GM23338 (cell line): ENCODE measurements around the gene MON2. TPM values are rescaled to one million over a fixed set of nuclear protein-coding genes. Genes with fewer than 3 reads are reported as not detected.

Source experiments
- ATAC-seq: fragments of 200-7000 bp; cut with Tn5 transposase; 3 replicates; pipeline ENCODE4 v1.9.1; 2020
- DNase-seq: peaks from one replicate; pipeline ENCODE4 v3.0.0-alpha.2; 2015; ENCODE audit warnings: low spot score
- H2AFZ ChIP-seq: fragments of 200-600 bp; sonication (generic); 2 replicates; pipeline ENCODE4 v1.8.0; 2016; ENCODE audit warnings: antibody characterized with exemption, mild to moderate bottlenecking, moderate library complexity
- H3F3A ChIP-seq: fragments of 200-600 bp; sonication (generic); replicated peaks from 2 replicates; pipeline ENCODE4 v1.8.0; 2017; ENCODE audit warnings: antibody characterized with exemption, mixed run types, low read depth
- H3K27ac ChIP-seq: fragments of 200-600 bp; sonication (generic); 2 replicates; pipeline ENCODE4 v1.6.1; 2016; ENCODE audit warnings: low read depth
- H3K27me3 ChIP-seq: fragments of 200-600 bp; sonication (generic); 2 replicates; pipeline ENCODE4 v1.8.0; 2016; ENCODE audit warnings: mild to moderate bottlenecking, mixed run types, moderate library complexity; ENCODE audit not compliant: insufficient read depth
- H3K36me3 ChIP-seq: fragments of 200-600 bp; sonication (generic); 2 replicates; pipeline ENCODE4 v1.8.0; 2016; ENCODE audit warnings: mild to moderate bottlenecking; ENCODE audit not compliant: insufficient read depth
- H3K4me1 ChIP-seq: fragments of 200-600 bp; sonication (generic); 2 replicates; pipeline ENCODE4 v1.8.0; 2016; ENCODE audit warnings: mild to moderate bottlenecking, moderate library complexity; ENCODE audit not compliant: insufficient read depth
- H3K4me2 ChIP-seq: fragments of 200-600 bp; sonication (generic); 2 replicates; pipeline ENCODE4 v1.7.1; 2017; ENCODE audit warnings: mixed run types
- H3K4me3 ChIP-seq: fragments of 200-600 bp; sonication (generic); 2 replicates; pipeline ENCODE4 v1.6.1; 2016; ENCODE audit warnings: mixed run types
- H3K79me2 ChIP-seq: fragments of 200-600 bp; sonication (generic); replicated peaks from 2 replicates; pipeline ENCODE4 v1.8.0; 2017; ENCODE audit warnings: mild to moderate bottlenecking; ENCODE audit not compliant: insufficient read depth
- H3K9me2 ChIP-seq: fragments of 200-600 bp; sonication (generic); 2 replicates; pipeline ENCODE4 v1.8.0; 2017; ENCODE audit not compliant: insufficient read depth
- H4K20me1 ChIP-seq: fragments of 200-600 bp; sonication (generic); replicated peaks from 2 replicates; pipeline ENCODE4 v1.8.0; 2017; ENCODE audit warnings: mild to moderate bottlenecking; ENCODE audit not compliant: insufficient read depth
- H3K27ac Mint-ChIP-seq: 2 replicates; pipeline ENCODE4 v1.8.0; 2020; ENCODE audit warnings: inconsistent platforms, mild to moderate bottlenecking, moderate library complexity, mixed read lengths
- H3K27me3 Mint-ChIP-seq: 3 replicates; pipeline ENCODE4 v1.8.0; 2022; ENCODE audit warnings: low read depth, mild to moderate bottlenecking, moderate library complexity, mixed read lengths, inconsistent platforms; ENCODE audit not compliant: insufficient read depth, poor library complexity
- H3K36me3 Mint-ChIP-seq: 3 replicates; pipeline ENCODE4 v1.8.0; 2021; ENCODE audit warnings: low read depth, mild to moderate bottlenecking, inconsistent platforms, moderate library complexity, mixed read lengths
- H3K4me1 Mint-ChIP-seq: 3 replicates; pipeline ENCODE4 v1.8.0; 2020; ENCODE audit warnings: mild to moderate bottlenecking, inconsistent platforms, mixed read lengths
- H3K4me3 Mint-ChIP-seq: 3 replicates; pipeline ENCODE4 v1.8.0; 2021; ENCODE audit warnings: moderate library complexity, mild to moderate bottlenecking, inconsistent platforms, mixed read lengths
- H3K9me3 Mint-ChIP-seq: 3 replicates; pipeline ENCODE4 v1.8.0; 2020; ENCODE audit warnings: moderate library complexity, mild to moderate bottlenecking, inconsistent platforms, mixed read lengths
- CTCF ChIP-seq, 2 experiments: fragments of 200-600 bp in 1 of 2; sonication (generic) in 1 of 2; conservative IDR thresholded peaks; 2 replicates each; pipeline versions ENCODE4 v1.5.1 to v1.6.1; 2016 to 2017; ENCODE audit warnings: antibody characterized with exemption in 2 of 2, low read depth in 2 of 2, mild to moderate bottlenecking in 2 of 2, moderate library complexity in 1 of 2
- JUNB ChIP-seq: IDR thresholded peaks from one replicate; pipeline ENCODE4 v1.6.1; 2016; ENCODE audit warnings: antibody characterized with exemption; ENCODE audit not compliant: unreplicated experiment
- NANOG ChIP-seq: IDR thresholded peaks from 2 replicates; pipeline ENCODE4 v1.6.1; 2016; ENCODE audit warnings: antibody characterized with exemption, borderline replicate concordance
- POLR2AphosphoS5 ChIP-seq: IDR thresholded peaks from 2 replicates; pipeline ENCODE4 v1.6.1; 2016; ENCODE audit warnings: antibody characterized with exemption, low read depth
- REST ChIP-seq: IDR thresholded peaks from one replicate; pipeline ENCODE4 v1.6.1; 2018; ENCODE audit warnings: antibody characterized with exemption; ENCODE audit not compliant: unreplicated experiment
- STAT1 ChIP-seq: IDR thresholded peaks from one replicate; pipeline ENCODE4 v1.6.1; 2016; ENCODE audit warnings: antibody characterized with exemption; ENCODE audit not compliant: unreplicated experiment
- ZNF331 ChIP-seq: fragments of 250-450 bp; sonication (Bioruptor Pico); IDR thresholded peaks from 2 replicates; pipeline ENCODE4 v1.5.0; 2020; ENCODE audit warnings: low read depth, mild to moderate bottlenecking, moderate library complexity
- ZNF462 ChIP-seq: fragments of 250-450 bp; sonication (Bioruptor Pico); IDR thresholded peaks from 2 replicates; pipeline ENCODE4 v1.5.0; 2020; ENCODE audit warnings: mild to moderate bottlenecking, moderate library complexity
- polyA plus RNA-seq: library from polyadenylated mRNA; unstranded; fragments of >200 nt; fragmentation: Nextera tagmentation; extraction: Ambion mirVana; gene quantifications from 2 replicates; pipeline ENCODE4 v1.2.1, GENCODE V29; 2016
- total RNA-seq: library from RNA; depleted of rRNA; stranded (reverse); fragments of >200 nt; shearing (Covaris generic); gene quantifications from 2 replicates; pipeline ENCODE4 v1.2.3, GENCODE V29; 2014

The MON2 gene
- total and polyA plus RNA-seq, 2 experiments from 2014 or later: 11.0 to 27.3 TPM

- TF ChIP-seq ZNF462: no peak
These were observed 139.4 kb downstream of the MON2 start (continued) for GRCh38 chr12:62605981-62606380.

GRCh38 chr12:62606654-62607053 lies 140.0 kb downstream of the MON2 start:
- DNase-seq: no peak
- Histone ChIP-seq H3K27me3 (no peaks in the 10 kb centered on the region), H3K4me3 (no peak overlapping the region), H3K9me2 (no peaks in the 10 kb centered on the region), H3F3A (no peaks in the 10 kb centered on the region), H3K4me1 (peaks cover 12% of the 10 kb centered on the region), H3K36me3 (no peaks in the 10 kb centered on the region), H2AFZ (no peak overlapping the region), H3K4me2 (peak overlapping the region; percentile 14; the same call in 1 of the 2 replicates), H3K27ac (no peak overlapping the region), H3K79me2 (peaks cover 65% of the 10 kb centered on the region), H4K20me1 (no peaks in the 10 kb centered on the region; the same call in 1 of the 2 replicates)
- H3K27me3 Mint-ChIP-seq: peaks cover 15% of the 10 kb centered on the region
- H3K4me3 Mint-ChIP-seq: no peak overlapping the region
- H3K36me3 Mint-ChIP-seq: no peaks in the 10 kb centered on the region; the same call in 2 of the 3 replicates
- H3K4me1 Mint-ChIP-seq: peaks cover 34% of the 10 kb centered on the region; the same call in 2 of the 3 replicates
- no peak overlapping the region for H3K27ac Mint-ChIP-seq
- H3K9me3 Mint-ChIP-seq: no peaks in the 10 kb centered on the region
- ATAC-seq: no peak
- TF ChIP-seq CTCF (conservative IDR thresholded peaks at IDR 0.05; ENCODE audit: low read depth in 2 of 2) (no peak), ZNF331 (CRISPR knock-in tag) (no peak), NANOG (no peak), POLR2AphosphoS5 (no peak), STAT1 (no peak), JUNB (no peak), REST (no peak)
